Measurements from ENCODE around the gene BRD1.

DNA sequence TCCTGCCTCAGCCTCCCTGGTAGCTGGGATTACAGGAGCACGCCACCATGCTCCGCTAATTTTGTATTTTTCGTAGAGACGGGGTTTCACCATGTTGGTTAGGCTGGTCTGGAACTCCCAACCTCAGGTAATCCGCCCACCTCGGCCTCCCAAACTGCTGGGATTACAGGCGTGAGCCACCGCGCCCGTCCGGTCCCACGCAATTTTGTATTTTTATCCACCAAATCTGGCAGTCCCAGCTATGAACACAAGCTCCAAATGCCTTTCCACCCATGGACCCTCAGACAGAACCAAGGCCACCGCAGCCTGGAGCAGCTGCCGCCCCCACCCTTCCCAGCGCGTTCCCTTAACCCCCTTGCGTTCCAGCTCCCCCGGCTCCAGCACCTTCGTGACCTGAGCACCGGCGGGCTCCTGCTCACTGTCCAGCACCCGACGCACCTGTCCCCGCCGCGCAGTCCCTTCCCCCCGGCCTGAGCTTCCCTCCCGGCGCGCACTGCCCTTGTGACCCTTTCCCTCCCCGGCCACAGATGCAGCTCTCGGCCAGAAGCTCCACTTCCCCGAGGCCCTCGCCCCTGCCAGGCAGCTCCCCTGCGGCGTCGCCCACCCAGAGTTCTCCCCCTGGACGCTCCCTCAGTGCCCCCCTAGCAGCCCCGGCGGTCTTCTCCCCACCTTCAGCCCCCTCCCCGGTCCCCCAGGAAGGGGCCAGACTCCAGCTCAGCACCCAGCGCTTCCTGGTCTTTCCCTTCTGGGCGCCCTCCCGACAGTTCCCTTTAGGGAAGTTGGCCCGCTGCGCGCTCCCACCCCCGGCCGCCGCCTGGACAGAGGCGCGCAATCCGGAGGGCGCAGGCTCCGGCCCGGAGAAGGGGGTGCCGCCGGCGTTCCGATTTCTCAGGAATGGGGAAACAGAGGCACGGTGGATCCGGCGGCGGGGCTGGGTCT, 20.3 kb upstream of the BRD1 start:
- no peak for TF ChIP-seq EP300 (IDR thresholded peaks at IDR 0.05)
- TF ChIP-seq, protein P1, sequence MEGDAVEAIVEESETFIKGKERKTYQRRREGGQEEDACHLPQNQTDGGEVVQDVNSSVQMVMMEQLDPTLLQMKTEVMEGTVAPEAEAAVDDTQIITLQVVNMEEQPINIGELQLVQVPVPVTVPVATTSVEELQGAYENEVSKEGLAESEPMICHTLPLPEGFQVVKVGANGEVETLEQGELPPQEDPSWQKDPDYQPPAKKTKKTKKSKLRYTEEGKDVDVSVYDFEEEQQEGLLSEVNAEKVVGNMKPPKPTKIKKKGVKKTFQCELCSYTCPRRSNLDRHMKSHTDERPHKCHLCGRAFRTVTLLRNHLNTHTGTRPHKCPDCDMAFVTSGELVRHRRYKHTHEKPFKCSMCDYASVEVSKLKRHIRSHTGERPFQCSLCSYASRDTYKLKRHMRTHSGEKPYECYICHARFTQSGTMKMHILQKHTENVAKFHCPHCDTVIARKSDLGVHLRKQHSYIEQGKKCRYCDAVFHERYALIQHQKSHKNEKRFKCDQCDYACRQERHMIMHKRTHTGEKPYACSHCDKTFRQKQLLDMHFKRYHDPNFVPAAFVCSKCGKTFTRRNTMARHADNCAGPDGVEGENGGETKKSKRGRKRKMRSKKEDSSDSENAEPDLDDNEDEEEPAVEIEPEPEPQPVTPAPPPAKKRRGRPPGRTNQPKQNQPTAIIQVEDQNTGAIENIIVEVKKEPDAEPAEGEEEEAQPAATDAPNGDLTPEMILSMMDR (IDR thresholded peaks at IDR 0.05): no peak
- TF ChIP-seq POLR2A (IDR thresholded peaks at IDR 0.05): no peak
